Astrocyte (in vitro differentiated cells and primary cell): ENCODE data around the gene NTN4. TPM values are rescaled to one million over a fixed set of nuclear protein-coding genes. Genes with fewer than 3 reads are reported as not detected.

ENCODE experiments used
- DNase-seq: peaks from one replicate; pipeline ENCODE4 v3.0.0-alpha.2; 2010; ENCODE audit warnings: low read depth
- FAIRE-seq: peaks from 2 replicates; lab custom pipeline; 2011; peaks lifted over from hg19 to GRCh38; lab: Jason Lieb, UNC
- H2AFZ ChIP-seq: 2 replicates; pipeline ENCODE4 v1.6.0; 2012; ENCODE audit warnings: low read depth, low read length, inconsistent platforms
- H3K27ac ChIP-seq: 2 replicates; pipeline ENCODE4 v1.5.1; 2011; ENCODE audit warnings: low read depth, low read length, inconsistent platforms
- H3K27me3 ChIP-seq: 2 replicates; pipeline ENCODE4 v1.6.0; 2011; ENCODE audit warnings: low read length, inconsistent platforms; ENCODE audit not compliant: insufficient read depth
- H3K36me3 ChIP-seq: 2 replicates; pipeline ENCODE4 v1.5.1; 2011; ENCODE audit warnings: low read length, inconsistent platforms; ENCODE audit not compliant: insufficient read depth
- H3K4me1 ChIP-seq: 2 replicates; pipeline ENCODE4 v1.5.1; 2011; ENCODE audit warnings: low read length, inconsistent platforms; ENCODE audit not compliant: insufficient read depth
- H3K4me2 ChIP-seq: 2 replicates; pipeline ENCODE4 v1.6.0; 2012; ENCODE audit warnings: low read length, inconsistent platforms
- H3K4me3 ChIP-seq: 2 replicates; pipeline ENCODE4 v1.5.1; 2011; ENCODE audit warnings: low read depth, mild to moderate bottlenecking, low read length, inconsistent platforms; ENCODE audit not compliant: insufficient read depth
- H3K79me2 ChIP-seq: 2 replicates; pipeline ENCODE4 v1.6.0; 2012; ENCODE audit warnings: mild to moderate bottlenecking, low read length, inconsistent platforms; ENCODE audit not compliant: insufficient read depth
- H3K9ac ChIP-seq: 2 replicates; pipeline ENCODE4 v1.6.0; 2012; ENCODE audit warnings: mild to moderate bottlenecking, low read length, inconsistent platforms
- H3K9me3 ChIP-seq: 2 replicates; pipeline ENCODE4 v1.5.1; 2012; ENCODE audit warnings: low read depth, mild to moderate bottlenecking, low read length, inconsistent platforms; ENCODE audit not compliant: insufficient read depth
- H4K20me1 ChIP-seq: 2 replicates; pipeline ENCODE4 v1.6.0; 2012; ENCODE audit warnings: low read length, inconsistent platforms; ENCODE audit not compliant: insufficient read depth
- H3K27ac Mint-ChIP-seq: one replicate; pipeline ENCODE4 v1.8.0; 2021; ENCODE audit warnings: mild to moderate bottlenecking, mixed read lengths; ENCODE audit not compliant: unreplicated experiment
- H3K27me3 Mint-ChIP-seq: one replicate; pipeline ENCODE4 v1.8.0; 2021; ENCODE audit warnings: low read depth, mixed read lengths; ENCODE audit not compliant: unreplicated experiment
- H3K36me3 Mint-ChIP-seq: one replicate; pipeline ENCODE4 v1.8.0; 2021; ENCODE audit warnings: low read depth, mixed read lengths; ENCODE audit not compliant: unreplicated experiment
- H3K4me1 Mint-ChIP-seq: one replicate; pipeline ENCODE4 v1.8.0; 2021; ENCODE audit warnings: low read depth, mixed read lengths; ENCODE audit not compliant: unreplicated experiment
- H3K4me3 Mint-ChIP-seq: one replicate; pipeline ENCODE4 v1.8.0; 2021; ENCODE audit warnings: mild to moderate bottlenecking, moderate library complexity, mixed read lengths; ENCODE audit not compliant: unreplicated experiment
- H3K9me3 Mint-ChIP-seq: one replicate; pipeline ENCODE4 v1.8.0; 2021; ENCODE audit warnings: mild to moderate bottlenecking, mixed read lengths; ENCODE audit not compliant: unreplicated experiment
- EZH2 ChIP-seq: IDR thresholded peaks from 2 replicates; pipeline ENCODE4 v1.6.1; 2012; ENCODE audit warnings: mild to moderate bottlenecking, low read length, inconsistent platforms; ENCODE audit not compliant: insufficient read depth
- total RNA-seq: library from RNA; stranded (reverse); gene quantifications from 2 replicates; pipeline ENCODE4 v1.2.1, GENCODE V29; 2021
- TF ChIP-seq, protein P1 (sequence below): IDR thresholded peaks from 2 replicates; pipeline ENCODE4 v1.5.1; 2011; ENCODE audit warnings: low read depth, mild to moderate bottlenecking, inconsistent platforms, low read length, moderate library complexity; ENCODE audit not compliant: insufficient read depth

NTN4 gene
- total RNA-seq, 1 donor from 2014 or later = 28.9 TPM

GRCh38 chr12:95773320-95773719 lies 17.2 kb downstream of the NTN4 start:
- Mint-ChIP-seq H3K36me3 (peaks cover 25% of the 10 kb centered on the region), H3K9me3 (peaks cover 22% of the 10 kb centered on the region), H3K4me3 (no peak overlapping the region), H3K27ac (no peak overlapping the region), H3K4me1 (no peaks in the 10 kb centered on the region), H3K27me3 (no peaks in the 10 kb centered on the region)
- Histone ChIP-seq H3K4me1 (no peaks in the 10 kb centered on the region), H2AFZ (no peak overlapping the region), H3K27ac (no peak overlapping the region), H3K27me3 (no peaks in the 10 kb centered on the region), H3K79me2 (no peaks in the 10 kb centered on the region), H3K4me2 (no peak overlapping the region), H3K9me3 (no peaks in the 10 kb centered on the region), H3K9ac (no peak overlapping the region), H4K20me1 (no peaks in the 10 kb centered on the region), H3K36me3 (no peaks in the 10 kb centered on the region), H3K4me3 (no peak overlapping the region)
- DNase-seq (no peak), FAIRE-seq (no peak)
- TF ChIP-seq EZH2 = no peak
- TF ChIP-seq, protein P1, sequence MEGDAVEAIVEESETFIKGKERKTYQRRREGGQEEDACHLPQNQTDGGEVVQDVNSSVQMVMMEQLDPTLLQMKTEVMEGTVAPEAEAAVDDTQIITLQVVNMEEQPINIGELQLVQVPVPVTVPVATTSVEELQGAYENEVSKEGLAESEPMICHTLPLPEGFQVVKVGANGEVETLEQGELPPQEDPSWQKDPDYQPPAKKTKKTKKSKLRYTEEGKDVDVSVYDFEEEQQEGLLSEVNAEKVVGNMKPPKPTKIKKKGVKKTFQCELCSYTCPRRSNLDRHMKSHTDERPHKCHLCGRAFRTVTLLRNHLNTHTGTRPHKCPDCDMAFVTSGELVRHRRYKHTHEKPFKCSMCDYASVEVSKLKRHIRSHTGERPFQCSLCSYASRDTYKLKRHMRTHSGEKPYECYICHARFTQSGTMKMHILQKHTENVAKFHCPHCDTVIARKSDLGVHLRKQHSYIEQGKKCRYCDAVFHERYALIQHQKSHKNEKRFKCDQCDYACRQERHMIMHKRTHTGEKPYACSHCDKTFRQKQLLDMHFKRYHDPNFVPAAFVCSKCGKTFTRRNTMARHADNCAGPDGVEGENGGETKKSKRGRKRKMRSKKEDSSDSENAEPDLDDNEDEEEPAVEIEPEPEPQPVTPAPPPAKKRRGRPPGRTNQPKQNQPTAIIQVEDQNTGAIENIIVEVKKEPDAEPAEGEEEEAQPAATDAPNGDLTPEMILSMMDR = no peak

DNA sequence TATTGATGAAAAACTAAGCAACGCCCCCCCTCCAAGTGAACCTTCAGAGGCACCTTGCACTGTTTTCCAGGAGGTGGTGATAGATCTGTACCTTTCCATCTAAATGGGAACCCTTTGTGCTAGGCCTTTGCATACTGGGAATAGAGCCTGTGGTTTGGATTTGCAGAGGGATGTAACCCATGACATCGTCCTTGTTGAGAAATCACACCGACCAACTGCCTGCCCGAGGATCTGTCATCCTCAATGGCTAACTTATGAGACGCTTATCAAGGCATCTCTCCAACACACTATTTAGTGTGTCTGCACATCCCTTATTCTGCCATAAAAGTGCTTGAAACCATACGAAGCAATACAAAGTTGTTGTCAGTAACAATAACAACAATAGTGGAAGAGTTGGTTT lies 22.9 kb downstream of the NTN4 start:
- no peaks in the 10 kb centered on the region for H3K79me2 ChIP-seq
- Mint-ChIP-seq H3K27me3 (no peaks in the 10 kb centered on the region), H3K9me3 (no peaks in the 10 kb centered on the region), H3K4me3 (no peak overlapping the region), H3K36me3 (no peaks in the 10 kb centered on the region), H3K27ac (no peak overlapping the region), H3K4me1 (peaks cover 18% of the 10 kb centered on the region)
- H2AFZ ChIP-seq = no peak overlapping the region
- TF ChIP-seq, protein P1 = no peak
- TF ChIP-seq EZH2 = no peak
- FAIRE-seq (no peak), DNase-seq (no peak)
- H4K20me1 ChIP-seq = no peaks in the 10 kb centered on the region
- H3K4me3 ChIP-seq = no peak overlapping the region
- no peaks in the 10 kb centered on the region for H3K36me3 ChIP-seq
- no peak overlapping the region for H3K4me2 ChIP-seq
- no peak overlapping the region for H3K9ac ChIP-seq
- peaks cover 8% of the 10 kb centered on the region for H3K4me1 ChIP-seq
- H3K9me3 ChIP-seq = no peaks in the 10 kb centered on the region
- H3K27me3 ChIP-seq = no peaks in the 10 kb centered on the region
- no peak overlapping the region for H3K27ac ChIP-seq

- DNase-seq = peak; percentile 57
- peak; percentile 13 for FAIRE-seq
- H3K4me3 Mint-ChIP-seq = no peak overlapping the region
- Histone ChIP-seq H4K20me1 (no peaks in the 10 kb centered on the region), H3K79me2 (no peaks in the 10 kb centered on the region), H2AFZ (no peak overlapping the region), H3K4me1 (peaks cover 8% of the 10 kb centered on the region), H3K9me3 (no peaks in the 10 kb centered on the region), H3K27ac (peak overlapping the region; percentile 15), H3K27me3 (no peaks in the 10 kb centered on the region), H3K36me3 (no peaks in the 10 kb centered on the region), H3K4me3 (no peak overlapping the region), H3K4me2 (no peak overlapping the region), H3K9ac (no peak overlapping the region)
- H3K9me3 Mint-ChIP-seq = no peaks in the 10 kb centered on the region
- H3K27ac Mint-ChIP-seq = no peak overlapping the region
- TF ChIP-seq, protein P1 = no peak
- no peak for TF ChIP-seq EZH2
- no peaks in the 10 kb centered on the region for H3K36me3 Mint-ChIP-seq
- no peaks in the 10 kb centered on the region for H3K27me3 Mint-ChIP-seq
- peaks cover 25% of the 10 kb centered on the region for H3K4me1 Mint-ChIP-seq
Measured at GRCh38 chr12:95766356-95767019, 24.1 kb downstream of the NTN4 start.
